HEK293T (cell line): ENCODE results near the gene TBX21.

Experiments used
- CTCF ChIA-PET: fragments of 350-600 bp; formaldehyde crosslinking; extraction: SDS; loops from one replicate; lab custom pipeline; 2021; ENCODE audit warnings: antibody characterized with exemption, inconsistent platforms; lab: Yijun Ruan, JAX
- POLR2A ChIA-PET: fragments of 350-600 bp; formaldehyde crosslinking; extraction: SDS; loops from one replicate; lab custom pipeline; 2020; ENCODE audit warnings: antibody characterized with exemption, inconsistent platforms; lab: Yijun Ruan, JAX
- DNase-seq: peaks from one replicate; pipeline ENCODE4 v3.0.0; 2012; ENCODE audit warnings: mixed read lengths; ENCODE audit errors: extremely low spot score
- ARNT ChIP-seq: fragments of 450-650 bp; IDR thresholded peaks from 2 replicates; pipeline ENCODE4 v1.6.1; 2017; ENCODE audit warnings: mild to moderate bottlenecking
- BHLHE40 ChIP-seq: fragments of 450-650 bp; IDR thresholded peaks from 2 replicates; pipeline ENCODE4 v1.6.1; 2016; ENCODE audit warnings: mild to moderate bottlenecking, moderate library complexity, borderline replicate concordance
- CTBP1 ChIP-seq: fragments of 450-650 bp; IDR thresholded peaks from 2 replicates; pipeline ENCODE4 v1.6.1; 2016; ENCODE audit warnings: borderline replicate concordance
- ELF4 ChIP-seq: fragments of 450-650 bp; IDR thresholded peaks from 2 replicates; pipeline ENCODE4 v1.6.1; 2017; ENCODE audit warnings: antibody characterized with exemption
- FOXA1 ChIP-seq: fragments of 450-650 bp; IDR thresholded peaks from 2 replicates; pipeline ENCODE4 v1.6.1; 2016; ENCODE audit warnings: mild to moderate bottlenecking
- FOXK2 ChIP-seq: fragments of 450-650 bp; IDR thresholded peaks from 2 replicates; pipeline ENCODE4 v1.6.1; 2016; ENCODE audit warnings: mild to moderate bottlenecking
- FOXM1 ChIP-seq: fragments of 450-650 bp; IDR thresholded peaks from 2 replicates; pipeline ENCODE4 v1.6.1; 2017; ENCODE audit warnings: mild to moderate bottlenecking, borderline replicate concordance
- HDGF ChIP-seq: fragments of 450-650 bp; IDR thresholded peaks from 2 replicates; pipeline ENCODE4 v1.6.1; 2017; ENCODE audit warnings: antibody characterized with exemption, borderline replicate concordance
- L3MBTL2 ChIP-seq: fragments of 450-650 bp; conservative IDR thresholded peaks from 2 replicates; pipeline ENCODE4 v1.6.1; 2016; ENCODE audit warnings: mild to moderate bottlenecking
- LEF1 ChIP-seq: fragments of 450-650 bp; IDR thresholded peaks from 2 replicates; pipeline ENCODE4 v1.6.1; 2017; ENCODE audit warnings: mild to moderate bottlenecking, borderline replicate concordance
- NFRKB ChIP-seq: fragments of 450-650 bp; IDR thresholded peaks from 2 replicates; pipeline ENCODE4 v1.6.1; 2016; ENCODE audit warnings: mild to moderate bottlenecking, moderate library complexity
- PKNOX1 ChIP-seq: fragments of 450-650 bp; IDR thresholded peaks from 2 replicates; pipeline ENCODE4 v1.6.1; 2016
- SP1 ChIP-seq: fragments of 450-650 bp; IDR thresholded peaks from 2 replicates; pipeline ENCODE4 v1.6.1; 2017
- SUZ12 ChIP-seq: fragments of 450-650 bp; IDR thresholded peaks from 2 replicates; pipeline ENCODE4 v1.6.1; 2016; ENCODE audit warnings: mild to moderate bottlenecking
- TARDBP ChIP-seq: fragments of 450-650 bp; IDR thresholded peaks from 2 replicates; pipeline ENCODE4 v1.6.1; 2016
- ZNF384 ChIP-seq: fragments of 450-650 bp; IDR thresholded peaks from 2 replicates; pipeline ENCODE4 v1.6.1; 2016

The TBX21 gene

GRCh38 chr17:47715669-47716325, 17.2 kb upstream of the TBX21 start:
- POLR2A ChIA-PET: no interaction called here
- DNase-seq: no peak
- CTCF ChIA-PET: no interaction called here
- TF ChIP-seq PKNOX1: no peak
- no peak for TF ChIP-seq SUZ12
- no peak for TF ChIP-seq TARDBP
- TF ChIP-seq FOXK2: no peak
- no peak for TF ChIP-seq FOXA1
- TF ChIP-seq CTBP1: no peak
- no peak for TF ChIP-seq L3MBTL2
- TF ChIP-seq HDGF: no peak
- TF ChIP-seq LEF1: no peak
- no peak for TF ChIP-seq ZNF384
- no peak for TF ChIP-seq BHLHE40
- TF ChIP-seq FOXM1: no peak
- TF ChIP-seq SP1: no peak
- no peak for TF ChIP-seq NFRKB
- no peak for TF ChIP-seq ELF4
- no peak for TF ChIP-seq ARNT

GRCh38 chr17:47716375-47716774, 16.7 kb upstream of the TBX21 start:
- TF ChIP-seq TARDBP (no peak), ZNF384 (no peak), CTBP1 (no peak), NFRKB (no peak), ARNT (no peak), FOXK2 (no peak), HDGF (no peak), FOXM1 (no peak), L3MBTL2 (no peak), SUZ12 (no peak), LEF1 (no peak), SP1 (no peak), PKNOX1 (no peak)
- ChIA-PET POLR2A (no interaction called here), CTCF (no interaction called here)
- DNase-seq: no peak

GRCh38 chr17:47717261-47717697, 15.8 kb upstream of the TBX21 start:
- POLR2A ChIA-PET: no interaction called here
- CTCF ChIA-PET: no interaction called here
- TF ChIP-seq SP1 (no peak), FOXK2 (no peak), CTBP1 (no peak), FOXA1 (no peak), L3MBTL2 (no peak), BHLHE40 (no peak), NFRKB (no peak), TARDBP (no peak), LEF1 (no peak), HDGF (no peak), ELF4 (no peak), PKNOX1 (no peak), ARNT (no peak)
- no peak for DNase-seq

GRCh38 chr17:47717979-47718621, 14.9 kb upstream of the TBX21 start:
- DNase-seq: no peak
- POLR2A ChIA-PET: no interaction called here
- CTCF ChIA-PET: interaction anchor here (1.5 kb wide), 1 partner anchor 11 kb away, joined by 3 read pairs; no protein-coding TSS in a partner anchor
- no peak for TF ChIP-seq NFRKB
- TF ChIP-seq L3MBTL2: no peak

GRCh38 chr17:47718634-47719405, 14.2 kb upstream of the TBX21 start:
- ChIA-PET CTCF (interaction anchor here (0.6 to 1.5 kb wide), 3 partner anchors 10 to 1109 kb away, joined by 3 read pairs; no protein-coding TSS in a partner anchor), POLR2A (interaction anchor here (1.4 kb wide), 1 partner anchor 14 kb away, joined by 3 read pairs; the partner anchor contains the start of gene TBX21)
- TF ChIP-seq ZNF384 (no peak), FOXK2 (no peak), BHLHE40 (no peak)
- DNase-seq: no peak
